SK-N-MC (cell line): ENCODE results near the gene PARP8.

ENCODE experiments used
- EZH2 ChIP-seq: fragments of 200-600 bp; sonication (generic); IDR thresholded peaks from one replicate; pipeline ENCODE4 v1.6.1; 2017; ENCODE audit warnings: antibody characterized with exemption
- POLR2AphosphoS5 ChIP-seq: IDR thresholded peaks from 2 replicates; pipeline ENCODE4 v1.6.1; 2012; ENCODE audit warnings: mild to moderate bottlenecking, low read depth, low read length, borderline replicate concordance

GRCh38 chr5:50684721-50685120, 18.3 kb downstream of the PARP8 start:
- no peak for TF ChIP-seq EZH2
- no peak for TF ChIP-seq POLR2AphosphoS5
